Measurements from ENCODE around the gene FAM32A.

- TF ChIP-seq FOXK2 (IDR thresholded peaks at IDR 0.05): no peak
- TF ChIP-seq NFRKB (IDR thresholded peaks at IDR 0.05): no peak
- no peak for TF ChIP-seq BHLHE40 (IDR thresholded peaks at IDR 0.05; ENCODE audit: borderline replicate concordance)
- no peak for TF ChIP-seq TARDBP (IDR thresholded peaks at IDR 0.05)
- TF ChIP-seq SP1 (IDR thresholded peaks at IDR 0.05): no peak
- no peak for TF ChIP-seq HDGF (IDR thresholded peaks at IDR 0.05; ENCODE audit: borderline replicate concordance)
- TF ChIP-seq L3MBTL2 (conservative IDR thresholded peaks at IDR 0.05): no peak
- no peak for TF ChIP-seq LEF1 (IDR thresholded peaks at IDR 0.05; ENCODE audit: borderline replicate concordance)
- no peak for TF ChIP-seq ELF4 (IDR thresholded peaks at IDR 0.05)
- no peak for TF ChIP-seq SUZ12 (IDR thresholded peaks at IDR 0.05)
- no peak for TF ChIP-seq FOXM1 (IDR thresholded peaks at IDR 0.05; ENCODE audit: borderline replicate concordance)
- TF ChIP-seq FOXA1 (IDR thresholded peaks at IDR 0.05): no peak
- TF ChIP-seq PKNOX1 (IDR thresholded peaks at IDR 0.05): no peak
- TF ChIP-seq ARNT (IDR thresholded peaks at IDR 0.05): no peak
Measured at GRCh38 chr19:16141043-16141442, 44.2 kb upstream of the FAM32A start.

Data from HEK293T (cell line).